A549 (cell line): Measurements from ENCODE around the gene M6PR. TPM values are rescaled to one million over a fixed set of nuclear protein-coding genes. Genes with fewer than 3 reads are reported as not detected.

ENCODE experiments used
- ATAC-seq, 2 experiments: fragments of 200-7000 bp in 1 of 2; fragments of >200 bp in 1 of 2; cut with Nextera tagmentation in 1 of 2; cut with Tn5 transposase in 1 of 2; 3 replicates each; pipeline versions ENCODE4 v1.8.0 to v1.9.1; 2018 to 2020; ENCODE audit warnings: mild to moderate bottlenecking in 1 of 2, moderate library complexity in 1 of 2
- CTCF ChIA-PET: fragments of 300-600 bp; sonication (Branson Sonifier 250); formaldehyde crosslinking; extraction: SDS; loops from one replicate; lab custom pipeline; 2021; ENCODE audit warnings: antibody characterized with exemption, inconsistent platforms; lab: Yijun Ruan, JAX
- POLR2A ChIA-PET: fragments of 350-600 bp; formaldehyde crosslinking; extraction: SDS; loops from one replicate; lab custom pipeline; 2021; ENCODE audit warnings: antibody characterized with exemption, inconsistent platforms; lab: Yijun Ruan, JAX
- DNase-seq, 2 experiments: peaks; one replicate each; pipeline versions ENCODE4 v3.0.0 to v3.0.0-alpha.2; 2011 to 2016; ENCODE audit warnings: low read depth in 1 of 2, low spot score in 1 of 2
- FAIRE-seq: peaks from 2 replicates; lab custom pipeline; 2011; peaks lifted over from hg19 to GRCh38; lab: Jason Lieb, UNC
- H3K27ac ChIP-seq, 2 experiments: fragments of >200 bp; sonication (Bioruptor Twin); formaldehyde crosslinking; 3 replicates each; pipeline ENCODE4 v1.5.1; 2016 to 2017
- H3K4me1 ChIP-seq: fragments of >200 bp; sonication (Bioruptor Twin); formaldehyde crosslinking; 3 replicates; pipeline ENCODE4 v1.6.1; 2016
- H3K4me2 ChIP-seq: fragments of >200 bp; sonication (Bioruptor Twin); formaldehyde crosslinking; 3 replicates; pipeline ENCODE4 v1.6.1; 2016
- H3K4me3 ChIP-seq: fragments of >200 bp; sonication (Bioruptor Twin); formaldehyde crosslinking; 3 replicates; pipeline ENCODE4 v1.5.1; 2016
- H3K9me3 ChIP-seq: fragments of >200 bp; sonication (Bioruptor Twin); formaldehyde crosslinking; 3 replicates; pipeline ENCODE4 v1.6.1; 2016
- BCL3 ChIP-seq: fragments of >200 bp; sonication (Bioruptor Twin); formaldehyde crosslinking; IDR thresholded peaks from 3 replicates; pipeline ENCODE4 v1.6.1; 2016
- CBX8 ChIP-seq: fragments of 200-600 bp; sonication (generic); IDR thresholded peaks from 2 replicates; pipeline ENCODE4 v1.6.1; 2016
- CHD2 ChIP-seq: fragments of 150-350 bp; IDR thresholded peaks from 2 replicates; pipeline ENCODE4 v1.6.1; 2014; ENCODE audit warnings: low read length; ENCODE audit not compliant: partially characterized antibody
- FOXS1 ChIP-seq: fragments of 250-450 bp; sonication (Bioruptor Pico); IDR thresholded peaks from 2 replicates; pipeline ENCODE4 v1.5.0; 2020; ENCODE audit warnings: mild to moderate bottlenecking, moderate library complexity
- HOXB5 ChIP-seq: fragments of 250-450 bp; sonication (Bioruptor Pico); IDR thresholded peaks from 2 replicates; pipeline ENCODE4 v1.5.0; 2020; ENCODE audit warnings: mild to moderate bottlenecking, moderate library complexity
- JUN ChIP-seq, 2 experiments: fragments of >200 bp; sonication (Bioruptor Twin); formaldehyde crosslinking; IDR thresholded peaks; 2 replicates in 1 of 2; 3 replicates in 1 of 2; pipeline ENCODE4 v1.6.1; 2016 to 2017
- KDM1A ChIP-seq: fragments of 200-600 bp; sonication (generic); IDR thresholded peaks from 2 replicates; pipeline ENCODE4 v1.6.1; 2016; ENCODE audit warnings: low read depth, mild to moderate bottlenecking
- KDM5A ChIP-seq: fragments of 200-600 bp; sonication (generic); IDR thresholded peaks from 2 replicates; pipeline ENCODE4 v1.6.1; 2016; ENCODE audit warnings: antibody characterized with exemption, mild to moderate bottlenecking
- MYC ChIP-seq: IDR thresholded peaks from 2 replicates; pipeline ENCODE4 v1.6.1; 2012; ENCODE audit warnings: mild to moderate bottlenecking, inconsistent platforms, low read length, improper control_type of control experiment, borderline replicate concordance
- NR3C1 ChIP-seq: fragments of >200 bp; sonication (Bioruptor Twin); formaldehyde crosslinking; IDR thresholded peaks from 3 replicates; pipeline ENCODE4 v1.6.1; 2017
- PHF8 ChIP-seq: fragments of 200-600 bp; sonication (generic); IDR thresholded peaks from 2 replicates; pipeline ENCODE4 v1.6.1; 2016; ENCODE audit warnings: low read depth, mild to moderate bottlenecking, antibody characterized with exemption, moderate library complexity, borderline replicate concordance
- RCOR1 ChIP-seq: fragments of 150-350 bp; IDR thresholded peaks from 2 replicates; pipeline ENCODE4 v1.6.1; 2014; ENCODE audit warnings: antibody characterized with exemption, low read length, low read depth
- RFX5 ChIP-seq: fragments of 450-650 bp; IDR thresholded peaks from 2 replicates; pipeline ENCODE4 v1.7.1; 2014; ENCODE audit warnings: antibody characterized with exemption, mild to moderate bottlenecking, moderate library complexity
- TP53 ChIP-seq: fragments of 250-450 bp; sonication (Bioruptor Pico); IDR thresholded peaks from 2 replicates; pipeline ENCODE4 v1.5.0; 2021; ENCODE audit warnings: mild to moderate bottlenecking, moderate library complexity
- ZFP36 ChIP-seq: fragments of 450-650 bp; IDR thresholded peaks from 2 replicates; pipeline ENCODE4 v1.6.1; 2014; ENCODE audit warnings: borderline replicate concordance; ENCODE audit not compliant: partially characterized antibody
- ZNF302 ChIP-seq: fragments of 250-450 bp; sonication (Bioruptor Pico); IDR thresholded peaks from 2 replicates; pipeline ENCODE4 v1.9.0; 2021; ENCODE audit warnings: inconsistent platforms, mild to moderate bottlenecking, moderate library complexity
- ZSCAN20 ChIP-seq: fragments of 250-450 bp; sonication (Bioruptor Pico); IDR thresholded peaks from 2 replicates; pipeline ENCODE4 v1.8.0; 2022; ENCODE audit warnings: mild to moderate bottlenecking, moderate library complexity
- WGBS: methylation state at CpG from one replicate; pipeline ENCODE4 v1.1.6; 2017; ENCODE audit errors: missing lambda C conversion rate; 5-methylcytosine and 5-hydroxymethylcytosine counted together
- polyA plus RNA-seq, 4 experiments: library from polyadenylated mRNA; depleted of rRNA in 3 of 4; stranded (reverse); fragments of >200 nt; fragmentation: RNase III in 1 of 4; extraction: RNeasy Plus Mini Kit Qiagen cat#74134 plus additional on column Dnase treatment in 1 of 4; gene quantifications; 2 replicates in 3 of 4; 3 replicates in 1 of 4; pipeline ENCODE4 v1.2.3, GENCODE V29; 2011 to 2017
- TF ChIP-seq, protein P1 (sequence below): IDR thresholded peaks from 2 replicates; pipeline ENCODE4 v1.6.1; 2012
- TF ChIP-seq, protein P2 (sequence below): fragments of 250-450 bp; sonication (Bioruptor Pico); IDR thresholded peaks from 2 replicates; pipeline ENCODE4 v1.5.0; 2020; ENCODE audit warnings: low read depth, mild to moderate bottlenecking, moderate library complexity
- TF ChIP-seq, protein P3 (sequence below): fragments of 200-600 bp; sonication (generic); IDR thresholded peaks from 2 replicates; pipeline ENCODE4 v1.6.1; 2016; ENCODE audit warnings: antibody characterized with exemption, mild to moderate bottlenecking, moderate library complexity
- TF ChIP-seq, protein P4 (sequence below): IDR thresholded peaks from 2 replicates; pipeline ENCODE4 v1.6.1; 2012

Gene M6PR
- polyA plus RNA-seq, 2 of the 4 experiments (the other 2 are of a cell fraction) = 162 to 187 TPM

DNA sequence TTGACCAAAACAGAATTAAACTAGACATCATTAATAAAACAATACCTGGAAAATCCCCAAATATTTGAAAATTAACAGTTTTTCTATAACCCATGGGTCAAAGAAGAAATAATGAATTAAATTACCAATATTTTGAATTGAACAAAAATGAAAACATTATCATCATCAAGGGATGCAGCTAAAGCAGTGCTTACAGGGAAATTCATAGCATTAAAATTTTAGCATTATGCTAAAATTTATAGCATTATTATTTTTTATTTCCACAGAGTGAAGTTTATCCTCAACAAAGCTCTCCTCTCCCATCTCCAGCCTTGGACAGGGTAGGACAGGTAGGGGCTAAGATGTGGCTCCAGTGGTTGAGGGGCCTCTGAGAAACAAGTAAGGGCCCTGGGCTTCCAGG, 19.3 kb upstream of the M6PR start (continued):
- no peak for TF ChIP-seq RFX5

- Histone ChIP-seq H3K4me1 (no peaks in the 10 kb centered on the region), H3K4me2 (no peak overlapping the region), H3K9me3 (0 out of 3 replicates have a peak, but pooled peaks cover 4% of the 10 kb centered on the region), H3K4me3 (no peak overlapping the region), H3K27ac (no peak overlapping the region)
- WGBS = 93% methylated on average over 2 of the region's 2 CpGs
- ATAC-seq (no peak), FAIRE-seq (no peak), DNase-seq (no peak)
- POLR2A ChIA-PET = no interaction called here
- CTCF ChIA-PET = interaction anchor here (0.9 kb wide), 1 partner anchor 70 kb away, joined by 3 read pairs; no protein-coding TSS in a partner anchor
- TF ChIP-seq ZSCAN20 (CRISPR knock-in tag) (no peak), CBX8 (no peak), ZNF302 (CRISPR knock-in tag) (no peak), ZFP36 (no peak), JUN (IDR thresholded peaks at IDR 0.05) (no peak), BCL3 (no peak)
- TF ChIP-seq, protein P1, sequence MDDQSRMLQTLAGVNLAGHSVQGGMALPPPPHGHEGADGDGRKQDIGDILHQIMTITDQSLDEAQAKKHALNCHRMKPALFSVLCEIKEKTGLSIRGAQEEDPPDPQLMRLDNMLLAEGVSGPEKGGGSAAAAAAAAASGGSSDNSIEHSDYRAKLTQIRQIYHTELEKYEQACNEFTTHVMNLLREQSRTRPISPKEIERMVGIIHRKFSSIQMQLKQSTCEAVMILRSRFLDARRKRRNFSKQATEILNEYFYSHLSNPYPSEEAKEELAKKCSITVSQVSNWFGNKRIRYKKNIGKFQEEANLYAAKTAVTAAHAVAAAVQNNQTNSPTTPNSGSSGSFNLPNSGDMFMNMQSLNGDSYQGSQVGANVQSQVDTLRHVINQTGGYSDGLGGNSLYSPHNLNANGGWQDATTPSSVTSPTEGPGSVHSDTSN = no peak
- TF ChIP-seq, protein P2, sequence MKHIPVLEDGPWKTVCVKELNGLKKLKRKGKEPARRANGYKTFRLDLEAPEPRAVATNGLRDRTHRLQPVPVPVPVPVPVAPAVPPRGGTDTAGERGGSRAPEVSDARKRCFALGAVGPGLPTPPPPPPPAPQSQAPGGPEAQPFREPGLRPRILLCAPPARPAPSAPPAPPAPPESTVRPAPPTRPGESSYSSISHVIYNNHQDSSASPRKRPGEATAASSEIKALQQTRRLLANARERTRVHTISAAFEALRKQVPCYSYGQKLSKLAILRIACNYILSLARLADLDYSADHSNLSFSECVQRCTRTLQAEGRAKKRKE (CRISPR knock-in tag) = no peak
Measured at GRCh38 chr12:8960176-8960575, 10.7 kb upstream of the M6PR start.

DNA sequence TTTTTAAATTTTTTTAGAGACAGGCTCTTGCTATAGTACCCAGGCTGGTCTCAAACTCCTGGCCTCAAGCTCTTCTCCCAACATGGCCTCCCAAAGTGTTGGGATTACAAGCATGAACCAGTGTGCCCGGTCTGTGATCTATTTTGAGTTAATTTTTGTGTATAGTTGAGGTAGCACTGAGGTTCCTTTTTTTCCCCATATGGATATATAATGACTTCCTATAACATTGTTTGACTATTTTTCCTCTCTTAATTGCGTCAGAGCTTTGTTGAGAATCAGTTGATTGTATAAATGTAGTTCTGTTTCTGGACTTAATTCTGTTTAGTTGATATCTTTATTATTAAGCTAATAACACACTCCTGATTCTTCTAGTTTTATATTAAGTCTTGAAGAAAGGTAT, 8.6 kb upstream of the M6PR start:
- 0 out of 3 replicates have a peak, but pooled peaks cover 4% of the 10 kb centered on the region for H3K9me3 ChIP-seq
- ATAC-seq (no peak), DNase-seq (no peak), FAIRE-seq (no peak)
- 21% methylated on average over 2 of the region's 2 CpGs for WGBS
- POLR2A ChIA-PET = no interaction called here
- CTCF ChIA-PET = interaction anchor here (1.3 to 1.5 kb wide), 2 partner anchors 9 to 91 kb away, joined by 5 read pairs; partner anchors contain the start of gene M6PR
- H3K4me1 ChIP-seq = no peaks in the 10 kb centered on the region
- no peak for TF ChIP-seq JUN (IDR thresholded peaks at IDR 0.05)
- no peak for TF ChIP-seq NR3C1
- TF ChIP-seq RCOR1 = no peak
- TF ChIP-seq, protein P3, sequence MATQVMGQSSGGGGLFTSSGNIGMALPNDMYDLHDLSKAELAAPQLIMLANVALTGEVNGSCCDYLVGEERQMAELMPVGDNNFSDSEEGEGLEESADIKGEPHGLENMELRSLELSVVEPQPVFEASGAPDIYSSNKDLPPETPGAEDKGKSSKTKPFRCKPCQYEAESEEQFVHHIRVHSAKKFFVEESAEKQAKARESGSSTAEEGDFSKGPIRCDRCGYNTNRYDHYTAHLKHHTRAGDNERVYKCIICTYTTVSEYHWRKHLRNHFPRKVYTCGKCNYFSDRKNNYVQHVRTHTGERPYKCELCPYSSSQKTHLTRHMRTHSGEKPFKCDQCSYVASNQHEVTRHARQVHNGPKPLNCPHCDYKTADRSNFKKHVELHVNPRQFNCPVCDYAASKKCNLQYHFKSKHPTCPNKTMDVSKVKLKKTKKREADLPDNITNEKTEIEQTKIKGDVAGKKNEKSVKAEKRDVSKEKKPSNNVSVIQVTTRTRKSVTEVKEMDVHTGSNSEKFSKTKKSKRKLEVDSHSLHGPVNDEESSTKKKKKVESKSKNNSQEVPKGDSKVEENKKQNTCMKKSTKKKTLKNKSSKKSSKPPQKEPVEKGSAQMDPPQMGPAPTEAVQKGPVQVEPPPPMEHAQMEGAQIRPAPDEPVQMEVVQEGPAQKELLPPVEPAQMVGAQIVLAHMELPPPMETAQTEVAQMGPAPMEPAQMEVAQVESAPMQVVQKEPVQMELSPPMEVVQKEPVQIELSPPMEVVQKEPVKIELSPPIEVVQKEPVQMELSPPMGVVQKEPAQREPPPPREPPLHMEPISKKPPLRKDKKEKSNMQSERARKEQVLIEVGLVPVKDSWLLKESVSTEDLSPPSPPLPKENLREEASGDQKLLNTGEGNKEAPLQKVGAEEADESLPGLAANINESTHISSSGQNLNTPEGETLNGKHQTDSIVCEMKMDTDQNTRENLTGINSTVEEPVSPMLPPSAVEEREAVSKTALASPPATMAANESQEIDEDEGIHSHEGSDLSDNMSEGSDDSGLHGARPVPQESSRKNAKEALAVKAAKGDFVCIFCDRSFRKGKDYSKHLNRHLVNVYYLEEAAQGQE = no peak
- no peak for TF ChIP-seq KDM1A
- TF ChIP-seq TP53 (CRISPR knock-in tag) = no peak
- no peak for TF ChIP-seq FOXS1 (CRISPR knock-in tag)
- TF ChIP-seq HOXB5 (CRISPR knock-in tag) = no peak
- no peak for TF ChIP-seq PHF8
- no peak for TF ChIP-seq CHD2
- no peak for TF ChIP-seq KDM5A
- TF ChIP-seq, protein P4, sequence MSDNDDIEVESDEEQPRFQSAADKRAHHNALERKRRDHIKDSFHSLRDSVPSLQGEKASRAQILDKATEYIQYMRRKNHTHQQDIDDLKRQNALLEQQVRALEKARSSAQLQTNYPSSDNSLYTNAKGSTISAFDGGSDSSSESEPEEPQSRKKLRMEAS = no peak
- TF ChIP-seq, protein P1 = no peak
- TF ChIP-seq ZFP36 = no peak
- TF ChIP-seq MYC = no peak
- H3K4me3 ChIP-seq = no peak overlapping the region
- no peak overlapping the region for H3K4me2 ChIP-seq
- H3K27ac ChIP-seq = no peak overlapping the region
